ENCODE measurements around the gene HDAC4. TPM values are rescaled to one million over a fixed set of nuclear protein-coding genes. Genes with fewer than 3 reads are reported as not detected.
"Not testable (repeated sequence)": the region's sequence is repeated elsewhere in the genome, so short reads cannot be mapped to it uniquely, and the experiment has no call there.

The HDAC4 gene
- total RNA-seq, 1 experiment from 2014 or later, result 21.8 TPM

DNA sequence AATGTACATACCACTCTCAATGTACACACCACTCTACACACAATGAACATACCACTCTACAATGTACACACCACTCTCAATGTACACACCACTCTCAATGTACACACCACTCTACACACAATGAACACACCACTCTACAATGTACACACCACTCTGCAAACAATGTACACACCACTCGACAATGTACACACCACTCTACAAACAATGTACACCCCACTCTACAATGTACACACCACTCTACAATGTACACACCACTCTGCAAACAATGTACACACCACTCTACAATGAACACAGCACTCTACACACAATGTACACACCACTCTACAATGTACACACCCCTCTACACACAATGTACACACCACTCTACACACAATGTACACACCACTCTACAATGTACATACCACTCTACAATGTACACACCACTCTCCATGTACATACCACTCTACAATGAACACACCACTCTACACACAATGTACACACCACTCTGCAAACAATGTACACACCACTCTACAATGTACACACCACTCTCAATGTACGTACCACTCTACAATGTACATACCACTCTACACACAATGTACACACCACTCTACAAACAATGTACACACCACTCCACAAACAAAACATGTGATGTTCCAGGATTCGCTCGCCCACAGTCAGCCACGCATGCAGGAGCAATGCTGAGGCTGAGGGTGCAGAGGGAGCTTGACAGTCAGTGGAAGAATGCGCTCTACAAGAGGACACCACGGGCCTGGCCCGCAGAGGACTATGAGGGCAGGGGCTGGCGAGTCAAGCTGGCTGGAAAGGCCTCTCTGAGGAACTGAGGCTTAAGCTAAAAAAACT is 118.2 kb downstream of the HDAC4 start:
- H3K36me3 Mint-ChIP-seq (ENCODE audit: insufficient read depth, unreplicated experiment), result no peaks in the 10 kb centered on the region
- ChIA-PET POLR2A (no interaction called here), CTCF (no interaction called here)
- H3K4me1 Mint-ChIP-seq (ENCODE audit: insufficient read depth, unreplicated experiment), result peaks cover 18% of the 10 kb centered on the region
- no peaks in the 10 kb centered on the region for H3K9me3 Mint-ChIP-seq (ENCODE audit: unreplicated experiment)
- H3K27ac Mint-ChIP-seq (ENCODE audit: low read depth, unreplicated experiment), result no peak overlapping the region
- no TSS peak for BruUV-seq (replicated peaks)
- TF ChIP-seq, protein P1, sequence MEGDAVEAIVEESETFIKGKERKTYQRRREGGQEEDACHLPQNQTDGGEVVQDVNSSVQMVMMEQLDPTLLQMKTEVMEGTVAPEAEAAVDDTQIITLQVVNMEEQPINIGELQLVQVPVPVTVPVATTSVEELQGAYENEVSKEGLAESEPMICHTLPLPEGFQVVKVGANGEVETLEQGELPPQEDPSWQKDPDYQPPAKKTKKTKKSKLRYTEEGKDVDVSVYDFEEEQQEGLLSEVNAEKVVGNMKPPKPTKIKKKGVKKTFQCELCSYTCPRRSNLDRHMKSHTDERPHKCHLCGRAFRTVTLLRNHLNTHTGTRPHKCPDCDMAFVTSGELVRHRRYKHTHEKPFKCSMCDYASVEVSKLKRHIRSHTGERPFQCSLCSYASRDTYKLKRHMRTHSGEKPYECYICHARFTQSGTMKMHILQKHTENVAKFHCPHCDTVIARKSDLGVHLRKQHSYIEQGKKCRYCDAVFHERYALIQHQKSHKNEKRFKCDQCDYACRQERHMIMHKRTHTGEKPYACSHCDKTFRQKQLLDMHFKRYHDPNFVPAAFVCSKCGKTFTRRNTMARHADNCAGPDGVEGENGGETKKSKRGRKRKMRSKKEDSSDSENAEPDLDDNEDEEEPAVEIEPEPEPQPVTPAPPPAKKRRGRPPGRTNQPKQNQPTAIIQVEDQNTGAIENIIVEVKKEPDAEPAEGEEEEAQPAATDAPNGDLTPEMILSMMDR (IDR thresholded peaks at IDR 0.05; ENCODE audit: unreplicated experiment), result no peak
- intact Hi-C loops (cut with micrococcal nuclease), result no loop called here
- DNase-seq (ENCODE audit: unreplicated experiment), result no peak
- no peak overlapping the region for H3K4me3 Mint-ChIP-seq (ENCODE audit: unreplicated experiment)
- H3K27me3 Mint-ChIP-seq (ENCODE audit: insufficient read depth, unreplicated experiment), result no peaks in the 10 kb centered on the region

- intact Hi-C loops (cut with micrococcal nuclease); BruUV-seq (replicated peaks); H3K4me3 Mint-ChIP-seq (ENCODE audit: unreplicated experiment); H3K27me3 Mint-ChIP-seq (ENCODE audit: insufficient read depth, unreplicated experiment); H3K36me3 Mint-ChIP-seq (ENCODE audit: insufficient read depth, unreplicated experiment); H3K27ac Mint-ChIP-seq (ENCODE audit: low read depth, unreplicated experiment); H3K9me3 Mint-ChIP-seq (ENCODE audit: unreplicated experiment): not testable (repeated sequence)
- peak; percentile 89 for DNase-seq (ENCODE audit: unreplicated experiment)
- ChIA-PET CTCF (interaction anchor here (0.5 kb wide), 1 partner anchor 13 kb away, joined by 3 read pairs; no protein-coding TSS in a partner anchor), POLR2A (interaction anchor here (0.5 to 1.1 kb wide), 6 partner anchors 12 to 1643 kb away, joined by 3 read pairs; no protein-coding TSS in a partner anchor)
- peaks cover 22% of the 10 kb centered on the region for H3K4me1 Mint-ChIP-seq (ENCODE audit: insufficient read depth, unreplicated experiment)
Measured at GRCh38 chr2:239280296-239281017, 120.4 kb downstream of the HDAC4 start.

GRCh38 chr2:239279508-239280295 is 121.1 kb downstream of the HDAC4 start:
- BruUV-seq (replicated peaks), result TSS peak; percentile 73

DNA sequence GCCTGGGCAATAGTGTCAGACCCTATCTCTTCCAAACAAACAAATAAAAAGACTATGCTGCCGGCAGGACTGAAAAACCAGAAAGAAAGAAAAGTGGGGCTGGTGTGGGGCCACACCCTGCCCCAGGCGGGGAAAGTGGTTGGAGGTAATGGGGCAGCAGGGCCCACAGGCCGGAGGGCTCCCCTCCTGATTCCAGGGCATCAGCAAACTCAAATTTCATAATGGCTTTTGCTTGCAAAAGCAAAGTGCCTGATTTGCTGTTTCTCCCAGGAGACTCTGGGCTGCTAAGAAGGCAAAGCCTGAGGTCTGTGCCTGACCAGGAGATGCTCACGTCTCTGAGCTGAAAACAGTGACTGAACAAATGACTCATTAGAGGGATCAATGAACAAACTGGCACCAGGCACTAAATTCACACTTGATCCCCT is 121.9 kb downstream of the HDAC4 start:
- H3K9me3 Mint-ChIP-seq (ENCODE audit: unreplicated experiment), result no peaks in the 10 kb centered on the region
- POLR2A ChIA-PET, result interaction anchor here (0.5 kb wide), 1 partner anchor 9 kb away, joined by 3 read pairs; no protein-coding TSS in a partner anchor
- TF ChIP-seq, protein P1 (IDR thresholded peaks at IDR 0.05; ENCODE audit: unreplicated experiment), result no peak
- H3K4me3 Mint-ChIP-seq (ENCODE audit: unreplicated experiment), result no peak overlapping the region
- peaks cover 37% of the 10 kb centered on the region for H3K4me1 Mint-ChIP-seq (ENCODE audit: insufficient read depth, unreplicated experiment)
- BruUV-seq (replicated peaks), result no TSS peak
- no peaks in the 10 kb centered on the region for H3K27me3 Mint-ChIP-seq (ENCODE audit: insufficient read depth, unreplicated experiment)
- H3K36me3 Mint-ChIP-seq (ENCODE audit: insufficient read depth, unreplicated experiment), result peaks cover 6% of the 10 kb centered on the region
- intact Hi-C loops (cut with micrococcal nuclease), result no loop called here
- no peak overlapping the region for H3K27ac Mint-ChIP-seq (ENCODE audit: low read depth, unreplicated experiment)
- CTCF ChIA-PET, result interaction anchor here (0.6 kb wide), 1 partner anchor 118 kb away, joined by 3 read pairs; no protein-coding TSS in a partner anchor
- peak; percentile 63 for DNase-seq (ENCODE audit: unreplicated experiment)

More at GRCh38 chr2:239279508-239280295, 121.1 kb downstream of the HDAC4 start:
- Mint-ChIP-seq H3K27me3 (ENCODE audit: insufficient read depth, unreplicated experiment) (no peaks in the 10 kb centered on the region), H3K36me3 (ENCODE audit: insufficient read depth, unreplicated experiment) (peaks cover 6% of the 10 kb centered on the region), H3K9me3 (ENCODE audit: unreplicated experiment) (no peaks in the 10 kb centered on the region), H3K4me1 (ENCODE audit: insufficient read depth, unreplicated experiment) (peaks cover 30% of the 10 kb centered on the region), H3K27ac (ENCODE audit: low read depth, unreplicated experiment) (no peak overlapping the region), H3K4me3 (ENCODE audit: unreplicated experiment) (no peak overlapping the region)
- intact Hi-C loops (cut with micrococcal nuclease), result no loop called here
- CTCF ChIA-PET, result no interaction called here
- DNase-seq (ENCODE audit: unreplicated experiment), result peak; percentile 42
- TF ChIP-seq, protein P1 (IDR thresholded peaks at IDR 0.05; ENCODE audit: unreplicated experiment), result no peak
- POLR2A ChIA-PET, result interaction anchor here (0.7 to 1.1 kb wide), 5 partner anchors 13 to 1644 kb away, joined by 3 read pairs; no protein-coding TSS in a partner anchor
